Endothelial cell of umbilical vein (primary cell): ENCODE data around the gene FYN. TPM values are rescaled to one million over a fixed set of nuclear protein-coding genes. Genes with fewer than 3 reads are reported as not detected.

ENCODE experiments used
- BruUV-seq: library from RNA; stranded (reverse); fragments of 400-500 nt; replicated peaks from 2 replicates; lab custom pipeline; 2021; lab: Mats Ljungman, UMichigan
- CTCF ChIA-PET: fragments of 300-600, 350-600 bp; sonication (Branson Sonifier 250); formaldehyde crosslinking; loops from one replicate; lab custom pipeline; 2021; ENCODE audit warnings: antibody characterized with exemption, inconsistent platforms; lab: Charles Lee
- POLR2A ChIA-PET: fragments of 300-600, 350-600 bp; sonication (Branson Sonifier 250); formaldehyde crosslinking; loops from one replicate; lab custom pipeline; 2021; ENCODE audit warnings: antibody characterized with exemption, inconsistent platforms; lab: Charles Lee
- DNase-seq: peaks from one replicate; pipeline ENCODE4 v3.0.0-alpha.2; 2011; ENCODE audit warnings: low read depth, low spot score
- FAIRE-seq: peaks from 2 replicates; lab custom pipeline; 2011; peaks lifted over from hg19 to GRCh38; lab: Jason Lieb, UNC
- H2AFZ ChIP-seq: 2 replicates; pipeline ENCODE4 v1.6.0; 2012; ENCODE audit warnings: low read depth, low read length, control low read depth, inconsistent platforms
- H3K27ac ChIP-seq: 2 replicates; pipeline ENCODE4 v1.5.1; 2011; ENCODE audit warnings: low read depth, mild to moderate bottlenecking, control low read depth, low read length, moderate library complexity; ENCODE audit not compliant: insufficient read depth
- H3K27me3 ChIP-seq, 2 experiments: 2 replicates each; pipeline versions ENCODE4 v1.6.0 to v1.6.1; 2011; ENCODE audit warnings: low read length in 2 of 2, mixed read lengths in 1 of 2; ENCODE audit not compliant: control insufficient read depth in 2 of 2, insufficient read depth in 2 of 2
- H3K36me3 ChIP-seq, 2 experiments: 2 replicates in 1 of 2; 3 replicates in 1 of 2; pipeline ENCODE4 v1.5.1; 2011; ENCODE audit warnings: low read length in 2 of 2, mild to moderate bottlenecking in 1 of 2, moderate library complexity in 1 of 2; ENCODE audit not compliant: control insufficient read depth in 2 of 2, insufficient read depth in 2 of 2; ENCODE audit errors: extremely low read depth in 1 of 2
- H3K4me1 ChIP-seq: 3 replicates; pipeline ENCODE4 v1.5.1; 2011; ENCODE audit warnings: mild to moderate bottlenecking, low read length; ENCODE audit not compliant: control insufficient read depth, insufficient read depth; ENCODE audit errors: extremely low read depth
- H3K4me2 ChIP-seq: 2 replicates; pipeline ENCODE4 v1.6.1; 2011; ENCODE audit warnings: low read length, control low read depth, mixed read lengths; ENCODE audit not compliant: insufficient read depth
- H3K4me3 ChIP-seq, 3 experiments: fragments of 200-600 bp in 1 of 3; sonication (generic), shearing (Covaris generic) in 1 of 3; replicated peaks in 1 of 3; 2 replicates each; pipeline ENCODE4 v1.5.1; 2011 to 2016; ENCODE audit warnings: control low read depth in 3 of 3, low read length in 3 of 3, mild to moderate bottlenecking in 2 of 3, inconsistent platforms in 1 of 3, low read depth in 1 of 3, moderate library complexity in 1 of 3; ENCODE audit not compliant: insufficient read depth in 1 of 3
- H3K79me2 ChIP-seq: 2 replicates; pipeline ENCODE4 v1.6.0; 2012; ENCODE audit warnings: low read length, inconsistent platforms; ENCODE audit not compliant: control insufficient read depth, insufficient read depth
- H3K9ac ChIP-seq: replicated peaks from 2 replicates; pipeline ENCODE3; 2011; ENCODE audit warnings: low read length, control low read depth; ENCODE audit not compliant: insufficient read depth; ENCODE audit errors: extremely low read depth
- H3K9me1 ChIP-seq: replicated peaks from 3 replicates; pipeline ENCODE4 v1.6.0; 2011; ENCODE audit warnings: mild to moderate bottlenecking, low read length; ENCODE audit not compliant: control insufficient read depth, insufficient read depth; ENCODE audit errors: extremely low read depth
- H3K9me3 ChIP-seq: replicated peaks from 2 replicates; pipeline ENCODE4 v1.5.1; 2012; ENCODE audit warnings: low read length, inconsistent platforms; ENCODE audit not compliant: control insufficient read depth, insufficient read depth
- H4K20me1 ChIP-seq: replicated peaks from 2 replicates; pipeline ENCODE3; 2011; ENCODE audit warnings: mild to moderate bottlenecking, low read length; ENCODE audit not compliant: control insufficient read depth, insufficient read depth; ENCODE audit errors: extremely low read depth
- EZH2 ChIP-seq: IDR thresholded peaks from 2 replicates; pipeline ENCODE4 v1.6.1; 2012; ENCODE audit warnings: borderline replicate concordance, low read depth, mild to moderate bottlenecking, moderate library complexity, low read length, inconsistent platforms; ENCODE audit not compliant: severe bottlenecking
- FOS ChIP-seq: IDR thresholded peaks from 2 replicates; pipeline ENCODE4 v1.6.1; 2011; ENCODE audit warnings: mild to moderate bottlenecking, low read length, moderate library complexity, borderline replicate concordance; ENCODE audit not compliant: insufficient read depth
- GATA2 ChIP-seq: IDR thresholded peaks from 2 replicates; pipeline ENCODE4 v1.7.0; 2011; ENCODE audit warnings: low read depth, mild to moderate bottlenecking, moderate library complexity, mixed read lengths, low read length; ENCODE audit not compliant: insufficient read length, insufficient read depth
- MYC ChIP-seq: IDR thresholded peaks from one replicate; pipeline ENCODE4 v1.6.1; 2011; ENCODE audit warnings: mild to moderate bottlenecking, low read depth, low read length
- POLR2A ChIP-seq: IDR thresholded peaks from 2 replicates; pipeline ENCODE4 v1.6.1; 2012; ENCODE audit warnings: low read depth, mild to moderate bottlenecking, control low read depth, low read length
- POLR2AphosphoS5 ChIP-seq: IDR thresholded peaks from 2 replicates; pipeline ENCODE4 v1.6.1; 2012; ENCODE audit warnings: low read depth, mild to moderate bottlenecking, control low read depth, low read length, moderate library complexity; ENCODE audit not compliant: insufficient read depth
- dilution Hi-C: fragments of 300-500 bp; cut with MboI; formaldehyde crosslinking; loops from one replicate; pipeline ENCODE4 v1.15.0; 2019; ENCODE audit warnings: low sequenced_read_pairs; ENCODE audit not compliant: extremely low pct_ligation_motif_present
- intact Hi-C: fragments of 100-400 bp; cut with micrococcal nuclease; formaldehyde crosslinking; loops from one replicate; pipeline ENCODE4 v1.10.0; 2022
- polyA plus RNA-seq, 4 experiments: library from polyadenylated mRNA; depleted of rRNA in 3 of 4; stranded (reverse) in 3 of 4; unstranded in 1 of 4; fragments of >200 nt; gene quantifications; 2 replicates each; pipeline versions ENCODE4 v1.2.1 to v1.2.3, GENCODE V29; 2011 to 2012; ENCODE audit warnings: missing spikeins in 1 of 4
- total RNA-seq: library from RNA; stranded (reverse); gene quantifications from 2 replicates; pipeline ENCODE4 v1.2.3, GENCODE V29; 2021
- TF ChIP-seq, protein P1 (sequence below), 2 donors: IDR thresholded peaks; 1 replicate in 1 of 2; 2 replicates in 1 of 2; pipeline ENCODE4 v1.5.1; 2011; ENCODE audit warnings: low read length in 2 of 2, mild to moderate bottlenecking in 2 of 2, moderate library complexity in 2 of 2, control low read depth in 1 of 2, inconsistent platforms in 1 of 2, low read depth in 1 of 2; ENCODE audit not compliant: insufficient read depth in 1 of 2; ENCODE audit errors: extremely low read depth in 1 of 2

The FYN gene
- total and polyA plus RNA-seq, 2 donors (not counting 3 experiments of a cell fraction or from before 2014, with no cell fraction given), result 69.0 to 143 TPM

DNA sequence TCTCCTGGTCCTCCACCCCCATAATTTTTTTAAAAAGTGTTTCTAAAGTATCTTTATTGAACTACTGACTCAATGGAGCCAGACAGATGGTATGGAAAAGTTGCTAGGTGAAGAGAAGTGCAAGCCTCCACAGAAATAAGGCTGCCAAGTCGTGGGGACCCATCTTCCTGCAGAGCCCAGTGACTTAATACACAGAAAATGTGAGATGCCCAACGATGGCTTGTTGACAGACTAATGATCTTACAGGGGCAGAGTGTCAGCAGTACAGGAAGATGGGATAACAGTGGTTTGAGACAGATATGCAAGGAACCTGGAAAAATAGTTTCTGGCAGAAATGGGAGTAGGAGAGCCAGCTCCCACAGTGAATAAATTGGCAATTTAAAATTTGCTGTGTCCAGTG lies 43.3 kb downstream of the FYN start:
- Histone ChIP-seq H3K4me2 (no peak overlapping the region), H3K79me2 (peaks cover 7% of the 10 kb centered on the region), H3K27me3 (no peaks in the 10 kb centered on the region), H2AFZ (no peak overlapping the region), H3K9me1 (no peaks in the 10 kb centered on the region), H3K4me1 (peaks cover 15% of the 10 kb centered on the region), H3K27ac (no peak overlapping the region), H3K36me3 (no peaks in the 10 kb centered on the region), H3K9me3 (no peaks in the 10 kb centered on the region), H3K9ac (no peak overlapping the region), H4K20me1 (no peaks in the 10 kb centered on the region), H3K4me3 (no peak overlapping the region)
- ChIA-PET POLR2A (interaction anchor here (0.9 kb wide), 1 partner anchor 82 kb away, joined by 4 read pairs; no protein-coding TSS in a partner anchor), CTCF (interaction anchor here (1.4 kb wide), 1 partner anchor 50 kb away, joined by 3 read pairs; no protein-coding TSS in a partner anchor)
- FAIRE-seq, result no peak
- intact Hi-C loops, result no loop called here
- peak; percentile 76 for DNase-seq
- no TSS peak for BruUV-seq
- TF ChIP-seq MYC (no peak), GATA2 (peak; percentile 4), FOS (no peak), POLR2A (no peak), EZH2 (no peak), POLR2AphosphoS5 (peak; percentile 39)
- TF ChIP-seq, protein P1, sequence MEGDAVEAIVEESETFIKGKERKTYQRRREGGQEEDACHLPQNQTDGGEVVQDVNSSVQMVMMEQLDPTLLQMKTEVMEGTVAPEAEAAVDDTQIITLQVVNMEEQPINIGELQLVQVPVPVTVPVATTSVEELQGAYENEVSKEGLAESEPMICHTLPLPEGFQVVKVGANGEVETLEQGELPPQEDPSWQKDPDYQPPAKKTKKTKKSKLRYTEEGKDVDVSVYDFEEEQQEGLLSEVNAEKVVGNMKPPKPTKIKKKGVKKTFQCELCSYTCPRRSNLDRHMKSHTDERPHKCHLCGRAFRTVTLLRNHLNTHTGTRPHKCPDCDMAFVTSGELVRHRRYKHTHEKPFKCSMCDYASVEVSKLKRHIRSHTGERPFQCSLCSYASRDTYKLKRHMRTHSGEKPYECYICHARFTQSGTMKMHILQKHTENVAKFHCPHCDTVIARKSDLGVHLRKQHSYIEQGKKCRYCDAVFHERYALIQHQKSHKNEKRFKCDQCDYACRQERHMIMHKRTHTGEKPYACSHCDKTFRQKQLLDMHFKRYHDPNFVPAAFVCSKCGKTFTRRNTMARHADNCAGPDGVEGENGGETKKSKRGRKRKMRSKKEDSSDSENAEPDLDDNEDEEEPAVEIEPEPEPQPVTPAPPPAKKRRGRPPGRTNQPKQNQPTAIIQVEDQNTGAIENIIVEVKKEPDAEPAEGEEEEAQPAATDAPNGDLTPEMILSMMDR (IDR thresholded peaks at IDR 0.05; ENCODE audit: extremely low read depth in 1 of 2, insufficient read depth in 1 of 2, low read depth in 1 of 2, low read length in 2 of 2), result no peak
- dilution Hi-C loops, result no loop called here
